GM12874 (cell line): ENCODE measurements around the gene TM4SF20.

Experiments
- CTCF ChIP-seq: IDR thresholded peaks from 2 replicates; pipeline ENCODE4 v1.5.1; 2011; ENCODE audit warnings: low read depth, mild to moderate bottlenecking, control low read depth, low read length, moderate library complexity; ENCODE audit not compliant: insufficient read depth

TM4SF20 gene

DNA sequence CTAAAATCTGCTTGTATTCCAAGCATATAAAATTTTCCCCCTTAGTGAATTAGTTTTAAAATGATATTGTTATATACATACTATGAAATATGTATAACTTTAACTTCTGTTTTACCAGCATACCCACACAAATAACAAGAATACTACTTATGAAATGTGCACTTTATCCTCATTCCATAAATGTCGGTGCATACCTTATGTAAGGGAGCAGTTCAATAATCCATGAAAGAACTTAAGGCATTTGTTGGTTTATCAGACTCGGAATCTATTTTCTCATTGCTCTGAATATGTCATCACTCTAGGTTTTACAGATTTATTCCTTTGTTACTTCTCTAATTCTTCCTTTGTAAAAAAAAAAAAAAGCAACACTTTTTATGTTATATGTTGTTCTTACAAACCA lies 66.5 kb downstream of the TM4SF20 start:
- no peak for TF ChIP-seq CTCF
